NCI-H748 treated with DMSO at 0.1 percent for 48 hours (cell line): ENCODE measurements around the gene ASIC2.

ENCODE experiments used
- DNase-seq: peaks from one replicate; lab custom pipeline; 2025; lab: John Stamatoyannopoulos, UW

The ASIC2 gene

DNA sequence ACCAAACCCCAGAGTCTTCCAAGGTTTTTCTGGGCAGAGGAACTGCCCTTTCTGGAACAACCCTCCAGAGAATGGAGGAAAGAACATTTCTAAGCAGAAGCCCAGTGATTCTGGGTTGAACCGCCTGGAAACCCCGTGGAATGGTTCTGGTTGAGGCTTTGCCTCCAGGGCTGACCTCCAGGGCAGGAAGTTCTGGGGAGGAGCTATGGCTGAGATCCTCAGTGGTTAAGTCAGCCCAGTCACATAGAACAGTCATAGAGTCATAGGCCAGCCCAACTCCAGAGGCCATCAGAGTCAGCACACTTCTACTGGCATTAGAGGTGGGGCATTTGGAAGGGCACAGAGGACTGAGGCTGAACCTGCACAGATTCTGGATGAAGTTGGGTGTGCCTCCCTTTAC, 235.5 kb downstream of the ASIC2 start:
- DNase-seq, result no peak

DNA sequence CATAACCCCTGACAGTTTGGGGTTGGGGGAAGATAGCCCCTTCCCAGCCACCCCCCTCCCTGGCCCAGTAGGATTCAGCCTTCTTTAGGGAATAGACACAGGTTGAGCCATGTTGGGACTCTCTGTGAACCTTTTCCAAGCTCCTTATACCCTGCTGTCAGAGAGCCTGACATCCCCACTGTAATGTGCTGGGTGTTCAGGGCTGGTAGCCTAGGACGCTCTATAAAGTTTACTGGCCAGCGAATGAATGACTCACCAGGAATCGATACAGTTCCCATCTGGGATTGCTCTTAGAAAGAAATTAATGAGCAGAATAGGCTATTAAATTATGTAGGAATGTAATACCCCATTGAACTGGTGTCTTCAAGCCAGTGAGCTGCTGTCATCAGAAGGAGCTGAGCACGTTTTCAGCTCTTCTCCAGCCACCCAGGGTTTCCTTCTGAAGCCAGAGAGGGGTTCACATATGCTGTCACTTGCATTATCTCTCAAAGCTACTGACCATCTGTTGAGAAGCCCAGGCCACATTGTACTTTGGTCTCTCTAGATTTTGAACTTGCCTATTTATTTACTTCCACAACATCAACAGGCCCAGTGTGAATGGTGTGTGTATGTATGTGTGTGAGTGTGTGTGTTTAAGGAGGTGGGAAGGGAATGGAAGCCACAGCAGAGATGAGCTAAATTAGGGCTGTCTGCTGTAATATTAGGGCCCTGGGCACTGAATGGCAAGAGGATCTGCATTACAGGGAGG, 236.5 kb downstream of the ASIC2 start:
- DNase-seq, result no peak

DNA sequence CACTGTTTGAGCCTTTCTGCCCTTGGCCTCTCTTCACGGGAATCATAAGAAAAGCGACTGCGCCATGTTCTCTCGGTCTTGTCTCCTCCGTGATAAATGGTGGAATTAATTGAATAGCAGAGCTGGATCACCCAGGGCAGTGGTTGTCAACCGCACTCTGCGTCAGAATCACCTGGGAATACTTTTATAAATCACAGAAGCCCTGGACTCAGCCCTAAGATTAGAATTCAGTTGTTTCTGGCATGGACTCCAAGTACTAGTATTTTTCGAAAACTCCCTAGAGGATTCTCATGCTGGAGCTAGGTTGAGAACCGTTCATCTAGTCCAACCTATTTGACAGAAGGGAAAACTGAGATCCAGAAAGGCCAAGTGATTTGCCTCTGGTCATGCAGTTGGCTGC, 237.3 kb downstream of the ASIC2 start:
- DNase-seq, result no peak

DNA sequence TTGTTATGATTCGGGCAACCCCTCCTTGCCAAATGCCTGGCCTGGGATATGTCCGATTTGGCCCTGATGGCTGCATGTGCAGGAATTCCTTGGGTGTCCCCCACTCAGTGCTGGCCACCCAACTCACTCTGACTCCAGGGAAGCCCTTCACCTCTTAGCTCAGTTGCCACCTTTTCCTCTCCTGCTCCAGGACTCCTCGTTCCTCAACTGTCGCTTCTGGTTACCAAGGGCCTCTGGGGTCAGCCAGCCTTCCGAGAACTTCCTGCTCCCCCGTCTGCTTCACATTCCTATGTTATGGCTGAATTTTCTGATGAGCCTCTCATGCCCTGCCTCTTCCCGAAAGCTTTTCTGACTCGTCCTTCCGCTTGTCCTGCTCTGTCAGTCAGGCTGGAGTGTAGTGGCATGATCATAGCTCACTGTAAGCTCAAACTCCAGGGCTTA, 237.9 kb downstream of the ASIC2 start:
- DNase-seq, result no peak

DNA sequence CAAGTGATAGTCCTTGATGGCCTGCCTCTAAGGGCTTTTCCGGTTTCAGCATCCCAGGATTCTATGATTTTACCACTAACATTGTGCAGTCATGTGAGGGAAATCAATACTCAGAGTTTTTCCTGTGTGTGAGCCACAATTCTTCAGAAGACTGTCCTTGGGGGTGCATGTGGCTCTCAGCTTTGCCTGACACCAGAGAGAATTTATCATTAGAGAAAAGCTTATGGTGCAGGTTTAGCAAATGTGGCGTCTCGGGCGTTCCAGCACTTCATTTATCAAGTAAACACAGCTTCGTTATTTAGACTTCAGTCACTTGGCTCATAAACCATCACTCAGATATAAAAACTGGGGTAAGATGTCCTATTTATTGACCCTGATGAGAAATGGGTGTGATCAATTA, 238.7 kb downstream of the ASIC2 start:
- DNase-seq, result no peak

DNA sequence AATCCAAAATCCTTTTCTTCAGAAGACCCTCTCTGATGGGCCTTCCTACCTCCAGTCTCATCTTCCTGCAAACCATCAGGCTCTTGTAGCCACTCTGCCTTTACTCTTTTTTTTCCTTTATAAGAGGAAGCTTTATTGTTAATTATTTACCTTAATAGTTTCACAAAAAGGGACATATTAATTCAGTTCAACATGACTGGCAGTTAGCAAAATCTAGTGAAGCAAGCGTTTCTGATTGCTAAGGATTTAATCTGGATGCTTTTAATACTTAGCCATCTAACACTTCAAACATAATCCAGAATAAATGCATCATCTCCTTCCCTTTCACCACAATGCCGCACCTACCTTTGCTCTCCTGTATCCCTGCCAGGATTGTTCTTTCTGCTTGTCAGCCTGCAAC, 239.4 kb downstream of the ASIC2 start:
- no peak for DNase-seq

DNA sequence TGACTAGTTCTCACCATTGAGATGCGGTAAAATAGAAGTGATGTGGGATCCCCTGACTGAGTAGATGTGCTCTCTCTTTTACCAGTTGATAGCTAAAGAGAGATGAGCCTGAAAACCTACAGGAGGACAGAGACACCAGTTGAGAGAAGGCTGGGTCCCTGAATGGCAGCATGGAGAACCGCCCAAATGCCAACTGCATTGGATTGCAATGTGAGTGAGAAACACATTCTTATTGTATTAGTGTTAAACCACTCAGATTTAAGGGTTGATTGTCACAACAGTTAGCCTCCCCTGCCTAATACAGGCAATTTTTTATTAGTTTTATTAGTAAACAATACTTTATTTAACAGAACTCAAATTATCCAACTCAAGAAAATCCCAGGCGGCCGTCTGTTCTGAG, 240.2 kb downstream of the ASIC2 start:
- no peak for DNase-seq

DNA sequence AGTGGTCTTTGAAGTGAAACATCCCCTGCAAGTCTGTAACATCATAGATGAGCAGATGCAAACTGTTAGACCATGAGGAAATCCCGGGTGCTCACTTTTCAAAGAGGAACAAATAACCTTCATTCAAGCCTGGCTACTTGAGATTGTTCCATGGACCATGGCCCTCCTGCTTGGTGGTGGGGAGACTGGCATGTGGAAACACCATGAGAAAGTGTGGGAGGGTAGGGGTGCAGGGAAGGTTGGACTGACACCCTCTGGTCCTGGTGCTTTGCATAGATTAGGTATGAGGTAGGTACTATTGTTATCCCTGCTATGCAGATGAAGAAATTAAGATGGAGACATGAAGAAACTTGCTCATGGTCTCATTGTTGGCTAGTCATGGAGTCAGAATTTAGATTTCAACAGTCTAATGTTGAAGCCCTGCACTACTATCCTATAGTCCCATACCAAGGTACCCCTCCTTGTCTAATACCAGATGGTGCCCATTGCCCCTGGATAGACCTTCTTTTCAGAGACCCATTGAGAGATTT, 242.4 kb downstream of the ASIC2 start:
- DNase-seq, result no peak

DNA sequence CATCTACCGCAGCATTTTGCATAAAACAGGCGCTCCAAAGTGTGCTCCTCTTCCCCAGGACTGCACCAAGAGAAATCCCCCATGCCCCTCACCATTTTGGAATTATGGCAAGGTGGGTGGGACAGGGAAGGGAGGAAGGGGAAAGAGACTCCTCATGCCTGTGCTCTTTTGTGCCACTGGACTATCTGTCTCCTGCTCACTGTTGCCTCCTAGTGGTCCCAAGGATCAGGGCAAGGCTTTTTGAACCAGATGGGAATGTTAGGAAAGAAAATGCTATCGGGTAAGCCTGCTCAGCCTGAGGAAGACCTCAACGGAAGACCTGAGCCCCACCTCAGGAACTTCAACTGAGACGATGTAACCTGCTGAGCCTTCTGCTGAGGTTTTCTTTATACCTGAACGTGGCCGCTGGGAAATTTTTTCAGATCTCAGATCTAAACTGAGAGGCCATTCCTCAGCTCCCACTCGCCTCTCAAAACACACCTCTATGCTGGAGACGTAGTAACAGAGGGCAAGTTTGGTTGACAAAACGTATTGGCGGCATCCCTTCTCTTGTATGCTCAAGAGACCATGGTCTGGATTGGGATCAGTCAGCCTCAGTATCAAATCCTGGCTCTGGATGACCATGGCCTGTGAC, 243.2 kb downstream of the ASIC2 start:
- peak; percentile 7 for DNase-seq

DNA sequence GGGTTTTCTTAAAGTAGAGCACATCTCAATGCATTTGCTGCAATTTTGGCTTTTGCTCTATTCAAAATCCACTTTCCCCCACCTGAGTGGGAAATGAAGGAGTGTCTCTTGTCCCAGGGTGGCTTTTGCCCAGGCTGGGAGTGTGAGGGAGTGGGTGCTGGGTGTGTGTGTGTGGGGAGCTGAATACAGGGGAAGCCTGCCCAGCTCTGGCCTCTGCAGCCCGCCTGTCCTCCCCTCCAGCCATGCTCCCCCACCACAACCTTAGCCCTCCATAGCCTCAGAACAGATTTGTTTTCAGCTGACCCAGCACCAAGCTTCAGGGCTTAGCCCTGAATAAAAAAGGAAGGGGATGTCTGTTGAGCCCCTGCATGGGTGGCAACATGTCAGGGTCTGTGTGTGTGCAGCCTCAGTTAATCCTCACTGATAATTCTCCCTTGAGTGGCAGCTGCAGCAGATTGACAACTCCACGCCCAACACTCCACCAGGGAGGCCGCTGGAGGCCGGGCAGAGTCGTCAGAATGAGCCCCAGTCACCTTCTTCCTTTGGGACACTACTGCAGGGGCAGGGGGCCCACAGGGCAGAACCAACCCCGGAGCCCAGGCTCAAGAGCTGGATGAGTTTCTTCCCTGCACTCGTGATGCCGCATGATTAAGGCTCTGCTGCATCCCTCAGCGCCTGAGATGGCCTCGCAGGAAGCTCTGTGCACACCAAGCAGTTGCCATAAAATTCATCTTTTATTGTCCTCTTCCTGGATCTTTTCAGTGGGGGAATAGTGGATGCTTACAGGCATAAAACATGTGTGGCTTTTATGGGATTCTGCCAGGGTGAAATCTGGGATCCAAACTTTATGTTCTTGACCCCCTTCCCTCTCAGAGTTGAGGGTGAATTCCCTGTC, 246.5 kb downstream of the ASIC2 start:
- DNase-seq, result no peak

DNA sequence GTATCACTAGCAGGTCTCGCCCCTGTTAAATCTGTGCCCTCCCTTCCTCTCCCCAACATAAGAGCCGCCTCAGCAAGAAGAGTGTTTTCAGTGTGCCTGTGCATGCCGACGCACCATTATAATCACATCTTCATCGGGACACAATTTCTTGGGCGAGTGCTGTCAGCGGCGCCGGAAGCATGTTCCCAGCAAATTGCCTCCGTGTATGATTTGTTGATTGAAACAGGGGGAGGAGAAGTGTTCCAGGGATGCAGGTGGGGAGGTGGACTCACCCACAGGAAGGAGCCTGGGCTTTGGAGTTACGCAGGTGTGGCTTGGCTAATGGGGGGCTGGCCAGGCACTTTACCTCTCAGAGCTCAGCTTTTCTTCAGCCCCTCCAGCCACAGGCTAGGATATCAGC, 247.9 kb downstream of the ASIC2 start:
- DNase-seq, result no peak

DNA sequence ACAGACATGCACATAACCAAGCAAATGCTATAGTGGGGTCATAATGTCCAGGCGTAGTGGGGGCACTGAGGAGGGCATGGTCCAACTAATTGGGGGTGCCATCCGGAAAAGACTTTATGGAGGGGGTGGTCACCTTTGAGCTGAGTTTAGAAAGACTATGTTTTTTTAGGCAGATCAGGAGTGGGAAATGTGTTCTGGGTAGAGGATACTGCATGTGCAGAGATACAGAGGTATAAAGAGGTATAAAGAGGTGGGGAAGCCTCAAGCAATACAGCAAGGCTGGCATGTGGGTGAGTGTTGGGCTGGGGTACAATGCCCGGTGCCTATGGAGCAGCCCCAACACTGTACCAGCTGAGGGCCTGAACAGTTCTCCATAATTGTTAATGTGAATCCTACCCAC, 248.3 kb downstream of the ASIC2 start:
- no peak for DNase-seq

DNA sequence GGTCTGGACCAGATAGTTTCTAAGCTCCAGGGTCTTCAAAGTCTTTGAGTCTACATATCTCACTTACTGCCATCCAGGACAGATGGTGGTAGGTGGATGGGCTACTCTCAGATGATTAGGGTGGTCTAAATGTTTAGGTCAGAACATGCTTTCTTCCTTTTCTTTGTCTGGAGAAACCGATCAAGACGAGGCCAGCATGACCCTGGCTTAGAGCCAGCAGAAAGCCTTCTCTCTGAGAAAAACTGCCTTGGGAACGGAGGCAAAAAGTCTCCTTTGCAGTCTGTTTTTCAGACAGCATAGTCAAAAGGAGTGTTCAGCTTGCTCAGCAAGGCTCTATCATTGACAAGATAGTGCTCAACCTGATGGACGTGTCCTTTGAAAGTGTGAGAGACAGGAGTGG, 252.6 kb downstream of the ASIC2 start:
- DNase-seq, result no peak

DNA sequence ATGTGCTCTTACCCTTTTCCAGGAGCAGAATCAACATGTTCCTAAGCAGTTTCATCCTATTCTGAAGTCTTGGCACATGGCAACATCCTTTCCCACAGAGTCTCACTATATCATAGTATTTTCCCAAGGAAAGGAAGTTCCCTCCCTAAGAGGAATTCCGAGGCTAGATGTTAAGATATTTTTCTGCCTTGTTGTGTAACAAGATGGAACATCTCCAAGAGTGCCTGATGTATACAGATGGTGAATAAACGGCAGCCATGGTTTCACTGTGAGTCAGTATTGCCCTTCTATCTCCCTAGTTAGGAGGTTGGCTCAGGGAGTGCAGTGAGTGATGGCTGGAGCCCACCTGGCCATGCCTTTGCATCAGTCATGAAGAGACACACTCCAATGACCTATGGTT, 253.2 kb downstream of the ASIC2 start:
- DNase-seq, result no peak

DNA sequence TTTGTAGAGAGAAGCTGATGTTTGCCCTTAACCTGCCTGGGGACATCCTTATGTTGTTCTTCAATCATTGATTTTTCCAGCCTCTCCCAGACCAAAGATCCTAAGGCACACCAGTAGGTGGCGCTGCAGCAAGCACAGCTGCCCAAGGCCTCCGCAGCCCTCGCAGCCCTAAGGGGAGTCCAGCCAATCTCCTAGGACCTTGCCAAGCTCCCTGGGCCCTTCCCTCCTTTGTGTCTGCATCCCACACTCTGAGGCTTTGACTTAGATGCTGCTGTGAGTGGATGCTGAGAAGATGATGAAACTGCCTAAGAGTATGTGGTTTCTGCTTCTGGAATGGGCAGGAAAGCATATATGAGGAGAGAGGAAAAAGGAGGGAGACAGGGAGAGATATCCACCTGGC, 254.4 kb downstream of the ASIC2 start:
- peak; percentile 6 for DNase-seq

DNA sequence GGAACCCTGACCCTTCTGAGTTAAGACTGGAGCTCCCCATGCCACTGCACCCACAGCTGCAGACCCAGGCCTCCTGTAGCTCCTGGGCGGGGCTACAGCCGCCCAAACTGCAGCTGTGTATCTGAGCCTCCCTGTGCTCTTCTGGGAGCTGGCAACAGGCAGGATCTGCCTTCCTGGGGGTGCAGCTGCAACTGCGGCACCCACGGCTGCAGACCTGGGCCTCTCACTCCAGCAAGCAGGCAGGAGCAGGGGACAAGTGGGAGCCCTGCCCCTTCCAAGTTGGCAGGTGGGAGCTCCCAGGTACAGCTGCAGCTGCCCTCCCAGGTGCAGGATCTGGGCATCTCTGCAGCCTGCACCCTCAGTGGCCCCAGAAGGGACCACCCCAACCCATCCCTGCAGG, 259.9 kb downstream of the ASIC2 start:
- DNase-seq, result no peak

DNA sequence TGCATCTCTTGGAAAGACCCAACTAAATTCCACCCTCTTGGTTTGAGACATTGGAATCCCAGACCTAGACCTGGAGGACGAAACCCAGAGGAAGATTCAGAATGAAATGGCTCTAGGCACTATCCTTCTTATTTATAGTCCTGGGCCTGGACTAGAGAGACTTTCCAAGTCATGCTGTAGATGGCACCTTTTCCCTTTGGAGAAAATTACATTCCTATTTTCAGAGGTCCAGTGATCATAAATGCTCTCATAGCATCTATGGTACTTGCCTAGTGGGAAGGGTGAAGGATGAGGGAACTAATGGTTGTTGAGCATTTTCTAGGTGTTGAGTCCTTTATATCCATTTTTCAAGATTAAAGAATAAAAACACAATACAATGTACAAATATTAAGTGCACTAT, 264.3 kb downstream of the ASIC2 start:
- no peak for DNase-seq

DNA sequence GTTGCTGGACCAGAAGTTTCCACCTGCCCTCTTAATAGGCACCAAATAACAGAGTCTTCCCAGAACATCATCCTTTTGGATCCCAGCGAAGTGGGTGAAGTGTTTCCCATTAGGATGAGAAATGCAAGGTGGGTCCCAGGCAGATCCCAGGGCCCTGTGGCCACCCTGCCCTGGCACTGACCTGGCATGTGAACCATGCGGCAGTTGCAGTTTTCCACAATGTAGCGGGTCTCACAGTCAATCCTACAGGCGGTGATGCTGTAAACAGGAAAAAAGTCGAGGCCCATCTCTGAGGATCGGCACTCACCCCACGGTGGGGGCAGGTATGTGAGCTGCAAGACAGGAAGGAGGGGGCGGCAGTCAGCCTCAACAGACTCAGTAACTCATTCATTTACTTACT, 265.0 kb downstream of the ASIC2 start:
- no peak for DNase-seq

DNA sequence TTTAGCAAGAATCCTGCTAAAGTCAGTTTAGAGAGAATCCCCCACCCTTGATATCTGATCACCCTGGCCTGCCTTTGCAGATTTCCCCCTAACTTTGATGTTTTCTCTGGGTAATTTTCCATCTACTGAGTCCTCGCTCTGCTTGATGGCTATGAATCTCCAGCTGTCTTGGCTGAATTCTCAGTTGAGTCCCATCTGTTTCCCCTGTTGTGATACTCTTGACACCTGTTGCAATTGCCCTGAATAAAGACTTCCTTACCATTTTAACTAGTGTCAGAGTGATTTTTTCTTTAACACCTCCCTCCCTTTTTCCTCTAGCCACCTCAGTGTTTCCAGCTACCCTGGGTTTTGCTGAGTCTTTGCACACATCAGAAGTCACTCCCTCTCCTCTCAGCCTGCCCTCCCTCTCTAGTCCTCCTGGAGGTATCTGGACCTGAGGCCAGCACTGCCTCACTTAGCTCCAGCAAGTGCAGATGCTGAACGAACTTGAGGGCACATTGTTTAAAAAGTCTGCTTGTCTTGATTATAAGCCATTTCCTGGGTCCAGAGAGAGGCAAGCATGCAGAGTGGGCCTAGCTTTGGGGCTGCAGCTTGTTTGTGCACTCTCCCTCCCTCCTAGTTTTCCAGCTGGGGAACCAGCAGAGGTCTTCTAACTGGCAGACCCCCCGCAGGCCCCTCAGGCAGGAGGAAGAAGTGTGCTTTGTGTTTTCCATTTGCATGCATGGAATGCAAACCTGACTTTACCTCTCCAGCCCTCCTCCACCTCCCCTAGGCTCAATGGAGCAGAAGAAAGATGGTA, 268.2 kb downstream of the ASIC2 start:
- no peak for DNase-seq

DNA sequence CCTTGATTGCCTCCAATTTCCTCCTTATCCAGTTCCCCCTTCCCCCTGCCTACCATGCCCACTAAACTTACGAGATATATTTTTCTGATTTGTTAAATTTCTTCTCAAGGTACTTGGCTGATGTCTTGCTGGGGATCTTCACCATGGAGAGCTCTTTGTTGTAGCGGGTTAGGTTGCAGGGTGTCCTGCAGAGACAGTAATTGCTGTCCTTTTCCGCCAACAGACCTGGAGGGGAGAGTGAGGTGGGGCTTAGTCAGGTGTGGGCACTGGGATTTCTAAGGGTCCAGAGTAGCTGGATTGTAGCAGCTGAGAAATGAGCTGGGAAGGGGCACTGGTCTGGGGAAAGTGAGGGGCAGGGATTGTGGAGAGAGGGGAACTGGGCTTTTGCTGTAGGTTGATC, 269.3 kb downstream of the ASIC2 start:
- DNase-seq, result no peak

DNA sequence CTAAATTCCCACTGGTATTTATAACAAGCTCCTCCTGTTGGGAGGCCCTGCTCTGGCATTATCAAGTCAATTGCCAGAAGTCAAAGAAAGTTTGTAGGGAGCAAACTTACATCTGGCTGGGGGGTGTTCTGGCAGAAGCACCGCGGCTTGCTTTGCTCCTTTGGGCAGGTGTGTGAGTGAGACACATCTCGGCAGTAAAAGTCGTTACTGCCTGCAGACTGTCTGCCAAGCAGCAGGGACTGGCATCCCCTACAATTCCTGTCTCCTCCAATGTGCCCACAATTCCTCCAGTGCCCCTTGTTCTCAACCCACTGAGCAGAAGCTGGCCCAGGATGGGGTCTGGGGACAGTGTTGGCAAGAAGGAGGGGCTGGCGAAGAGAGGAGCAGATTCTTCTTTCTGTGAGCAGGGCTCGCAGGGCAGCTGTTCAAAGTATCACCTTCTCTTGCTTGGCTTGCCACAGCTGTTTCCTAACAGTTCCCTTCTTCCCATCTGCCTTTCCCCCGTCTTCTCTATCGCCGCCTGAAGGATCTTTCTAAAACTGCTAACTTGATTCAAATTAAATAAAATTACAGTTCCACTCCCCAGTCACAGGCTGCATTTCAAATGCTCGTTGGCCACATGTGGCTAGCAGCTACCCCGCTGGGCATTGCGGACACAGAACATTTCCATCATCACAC, 271.2 kb downstream of the ASIC2 start:
- DNase-seq, result no peak
